CD4-positive, alpha-beta T cell treated with Interleukin-15 for 1 hour (primary cell): ENCODE measurements around the gene RIPOR3.
"Not testable (repeated sequence)": the region's sequence is repeated elsewhere in the genome, so short reads cannot be mapped to it uniquely, and the experiment has no call there.

Source experiments
- DNase-seq: peaks from one replicate; pipeline ENCODE4 v3.0.0-alpha.2; 2020

The RIPOR3 gene

DNA sequence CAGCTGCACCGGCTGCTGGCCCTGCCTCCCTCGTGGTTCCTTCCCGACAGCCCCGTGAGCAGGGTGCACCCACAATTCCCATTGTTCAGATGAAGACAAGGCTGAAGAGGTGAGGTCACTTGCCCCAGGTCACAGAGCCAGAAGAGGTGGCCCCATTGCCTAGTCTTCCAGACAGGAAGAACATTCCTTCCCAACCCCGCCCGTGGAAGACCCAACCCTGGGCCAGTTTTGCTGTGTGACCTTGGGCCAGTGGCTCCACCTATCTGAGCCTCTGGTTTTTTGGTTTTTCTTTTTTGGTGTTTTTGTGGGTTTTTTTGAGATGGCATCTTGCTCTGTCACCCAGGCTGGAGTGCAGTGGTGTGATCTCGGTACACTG lies 61.7 kb downstream of the RIPOR3 start:
- DNase-seq, result no peak

DNA sequence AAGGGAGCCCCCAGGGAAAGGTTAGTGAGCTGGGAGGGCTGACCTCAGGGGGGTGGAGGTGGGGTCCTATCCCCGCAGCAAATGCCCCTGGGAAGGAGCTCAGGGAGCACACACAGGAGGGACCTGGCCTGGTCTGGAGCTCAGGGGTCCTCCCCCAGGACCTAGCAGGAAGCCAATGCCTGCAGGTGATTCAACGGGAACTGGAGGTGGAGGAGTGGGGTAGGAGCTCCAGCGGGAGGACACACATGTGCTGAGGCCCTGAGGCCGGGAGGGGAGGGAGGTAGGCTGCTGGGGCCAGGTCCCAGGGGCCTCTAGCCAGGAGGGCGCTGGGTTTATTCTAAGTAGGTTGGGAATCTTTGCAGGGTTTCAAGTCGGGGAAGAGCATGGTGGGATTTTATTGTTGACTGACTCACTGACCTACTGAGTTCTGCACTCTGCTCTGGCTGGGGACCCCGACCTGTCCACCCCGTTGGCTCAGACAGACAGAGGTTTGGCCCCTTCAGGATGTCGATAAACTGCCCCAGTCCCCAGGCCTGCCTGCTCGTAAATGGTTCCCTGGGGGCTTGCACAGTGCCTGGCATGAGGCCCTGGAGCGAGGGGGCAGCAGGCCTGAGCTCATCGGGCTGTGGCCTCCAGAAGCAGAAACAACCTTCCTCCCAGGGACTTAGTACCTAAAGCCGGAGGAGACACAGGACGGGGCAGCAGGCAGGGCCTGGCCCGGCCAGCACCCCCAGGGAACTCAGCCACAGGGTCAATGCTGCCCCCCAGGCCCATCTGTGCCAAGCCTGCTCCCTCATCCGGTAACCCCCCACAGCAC lies 62.3 kb downstream of the RIPOR3 start:
- DNase-seq, result no peak

DNA sequence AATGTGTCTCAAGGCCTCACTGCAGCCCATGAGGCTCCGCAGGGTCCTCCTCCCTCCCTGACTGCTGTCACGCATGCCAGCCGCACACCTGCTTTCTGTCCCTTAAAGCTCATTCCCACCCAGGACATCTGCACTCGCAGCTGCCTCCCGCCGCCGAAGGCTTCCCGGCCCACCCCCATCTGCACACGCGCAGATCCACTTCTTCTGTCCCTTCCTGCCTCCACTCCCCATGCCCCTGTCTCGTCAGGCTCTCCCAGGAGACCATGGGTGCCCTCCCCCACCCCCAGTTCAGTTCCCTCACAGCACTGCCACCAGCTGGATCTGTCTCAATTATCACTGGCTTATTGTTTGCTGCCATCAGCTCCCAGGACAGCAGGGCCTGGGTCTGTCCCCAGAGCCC lies 63.0 kb downstream of the RIPOR3 start:
- no peak for DNase-seq

DNA sequence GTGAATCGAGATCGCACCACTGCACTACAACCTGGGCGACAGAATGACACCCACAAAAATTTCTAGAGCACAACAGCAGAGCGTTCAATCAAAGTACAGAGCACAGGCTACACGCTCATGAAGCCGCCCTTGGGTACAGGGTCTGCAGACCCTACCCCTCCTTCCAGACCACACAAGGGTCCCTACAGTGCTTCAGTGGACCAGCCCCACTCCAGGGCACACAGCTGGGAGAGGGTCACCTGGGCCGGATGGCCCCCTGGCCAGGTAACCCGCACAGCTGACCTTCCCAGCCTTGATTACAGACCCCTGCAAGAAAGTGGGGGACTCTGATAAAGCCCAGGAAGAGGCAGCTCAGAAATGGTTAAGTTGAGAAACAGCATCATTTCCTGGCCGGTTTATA lies 63.6 kb downstream of the RIPOR3 start:
- DNase-seq, result no peak

DNA sequence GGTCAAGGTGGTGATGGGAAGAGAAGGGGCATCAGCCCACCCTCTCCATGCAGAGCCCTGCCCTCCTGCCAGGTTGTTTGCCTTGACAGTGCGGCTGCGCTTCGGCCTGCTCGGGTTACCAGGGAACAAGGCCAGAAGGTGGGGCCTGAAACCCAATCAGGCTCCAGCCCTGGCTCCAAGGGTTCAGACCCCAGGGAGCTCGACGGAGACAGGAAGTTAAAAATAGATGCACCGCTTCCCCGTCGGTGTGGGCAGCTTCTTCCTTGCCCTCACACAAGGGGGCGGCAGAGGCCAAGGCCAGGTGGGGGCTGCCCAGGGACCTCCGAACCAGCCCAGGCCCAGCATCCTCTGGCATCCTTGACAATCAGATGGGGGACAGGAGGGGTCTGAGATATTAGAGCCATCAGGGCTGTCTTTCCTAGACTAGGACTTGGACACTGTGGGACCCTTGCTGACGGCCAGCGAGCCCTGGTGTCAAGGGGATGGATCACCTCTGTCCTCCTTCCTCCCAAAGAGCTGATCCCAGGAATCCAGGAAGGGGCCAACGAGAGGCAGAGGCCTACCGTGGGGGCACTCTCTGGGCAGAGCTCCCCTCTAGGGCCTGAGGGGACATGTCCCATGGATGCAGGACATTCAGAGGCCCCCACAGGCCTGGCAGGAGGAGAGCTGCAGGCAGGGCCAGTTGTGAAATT lies 65.2 kb downstream of the RIPOR3 start:
- no peak for DNase-seq

DNA sequence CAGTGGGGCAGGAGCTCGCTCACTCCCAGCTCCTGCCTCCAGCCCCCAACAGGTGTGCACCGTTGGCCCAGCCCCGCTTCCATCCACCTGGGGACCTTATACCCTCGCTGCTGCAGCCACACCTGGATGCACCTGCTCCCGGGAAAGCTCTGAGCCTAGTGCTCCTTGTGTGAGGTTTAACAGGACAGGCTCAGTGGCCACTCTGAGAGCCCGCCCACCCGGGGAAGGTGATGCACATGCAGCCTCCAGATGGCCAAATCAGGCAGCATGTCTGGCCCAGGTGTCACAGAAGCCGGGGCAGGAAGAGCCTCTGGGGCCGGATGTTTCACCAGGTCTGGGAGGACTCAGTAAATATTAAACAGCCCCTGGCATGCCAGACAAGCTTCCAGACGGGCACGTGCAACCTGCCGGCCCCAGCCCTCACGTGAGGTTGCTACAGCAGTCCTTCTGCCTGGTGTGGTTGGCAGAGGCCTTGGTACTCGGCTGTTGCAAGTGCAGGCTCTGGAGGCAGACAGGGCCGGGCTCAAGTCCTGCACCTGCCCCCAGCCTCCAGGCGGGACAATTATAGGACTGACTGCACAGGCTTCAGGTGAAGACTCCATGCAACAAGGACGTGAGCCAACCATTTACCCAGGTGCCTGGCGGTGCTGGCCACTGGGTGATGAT lies 66.9 kb downstream of the RIPOR3 start:
- no peak for DNase-seq

DNA sequence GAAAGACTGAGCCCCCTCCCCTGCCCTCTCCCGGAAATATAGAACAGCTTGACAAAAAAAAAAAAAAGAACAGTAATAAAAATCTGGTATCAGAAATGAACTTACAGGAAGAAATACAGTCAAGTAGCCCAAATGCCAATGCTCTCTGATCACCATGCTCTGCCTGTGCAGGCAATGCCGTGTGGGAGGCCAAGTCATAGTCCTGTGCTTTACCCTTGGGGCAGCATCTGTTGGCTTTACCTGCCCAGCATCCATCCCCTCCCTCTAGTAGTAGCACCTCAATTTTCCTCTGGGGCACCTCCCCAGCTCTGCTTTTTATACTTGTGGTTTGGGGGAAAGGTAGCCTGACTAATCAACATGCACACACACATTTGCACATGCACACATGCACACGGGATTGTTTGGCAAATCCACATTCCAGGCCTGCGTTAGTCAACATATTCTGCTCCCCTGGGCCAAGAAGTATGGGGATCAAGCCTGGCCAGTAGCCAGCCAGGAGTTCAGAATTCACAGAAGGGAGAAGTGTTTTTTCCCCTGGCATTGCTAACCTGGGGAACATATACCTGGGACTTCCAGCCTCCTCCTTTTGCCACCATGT lies 70.2 kb downstream of the RIPOR3 start:
- DNase-seq, result no peak

DNA sequence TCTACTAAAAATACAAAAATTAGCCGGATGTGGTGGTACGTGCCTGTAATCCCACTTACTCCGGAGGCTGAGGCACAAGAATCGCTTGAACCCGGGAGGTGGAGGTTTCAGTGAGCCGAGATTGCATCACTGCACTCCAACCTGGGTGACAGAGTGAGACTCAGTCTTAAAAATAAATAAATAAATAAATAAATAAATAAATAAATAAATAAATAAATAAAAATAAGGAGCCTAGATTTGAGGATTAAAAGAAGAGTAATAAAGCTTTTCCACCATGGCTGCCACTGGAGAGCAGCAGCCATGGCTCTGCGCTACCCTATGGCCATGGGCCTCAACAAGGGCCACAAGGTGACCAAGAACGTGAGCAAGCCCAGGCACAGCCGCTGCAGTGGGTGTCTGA lies 70.9 kb downstream of the RIPOR3 start:
- not testable (repeated sequence) for DNase-seq

DNA sequence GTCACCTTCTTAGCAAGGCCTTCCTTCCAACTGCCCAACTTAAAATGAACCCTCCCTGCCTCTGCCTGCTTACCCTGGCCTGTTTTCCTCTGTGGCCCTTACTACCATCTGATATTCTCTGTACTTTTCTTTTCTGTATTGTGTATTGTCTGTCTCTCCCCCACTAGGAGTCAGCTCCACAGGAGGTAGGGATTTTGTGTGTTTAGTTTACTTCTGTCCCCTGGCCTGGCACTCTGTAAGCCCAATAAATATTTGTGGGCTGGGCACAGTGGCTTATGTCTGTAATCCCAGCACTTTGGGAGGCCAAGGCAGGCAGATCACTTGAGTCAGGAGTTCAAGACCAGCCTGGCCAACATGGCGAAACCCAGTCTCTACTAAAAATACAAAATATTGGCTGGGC lies 72.8 kb downstream of the RIPOR3 start:
- DNase-seq, result no peak

DNA sequence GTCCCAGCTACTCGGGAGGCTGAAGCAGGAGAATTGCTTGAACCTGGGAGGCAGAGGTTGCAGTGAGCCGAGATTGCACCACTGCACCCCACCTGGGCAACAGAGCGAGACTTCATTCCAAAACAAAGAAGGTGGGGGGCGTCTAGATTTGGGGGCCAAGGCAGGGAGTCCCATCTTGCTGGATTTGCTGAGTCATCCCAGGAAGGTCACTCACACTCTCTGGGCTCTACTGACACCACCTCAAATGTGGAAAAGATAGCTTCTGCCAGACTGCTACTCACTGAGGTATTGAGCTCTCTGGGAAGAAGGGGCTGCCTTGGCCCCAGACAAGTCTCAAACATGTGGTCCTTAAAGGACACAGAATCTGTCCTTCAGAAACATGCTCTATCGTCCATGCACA lies 74.3 kb downstream of the RIPOR3 start:
- DNase-seq, result no peak

DNA sequence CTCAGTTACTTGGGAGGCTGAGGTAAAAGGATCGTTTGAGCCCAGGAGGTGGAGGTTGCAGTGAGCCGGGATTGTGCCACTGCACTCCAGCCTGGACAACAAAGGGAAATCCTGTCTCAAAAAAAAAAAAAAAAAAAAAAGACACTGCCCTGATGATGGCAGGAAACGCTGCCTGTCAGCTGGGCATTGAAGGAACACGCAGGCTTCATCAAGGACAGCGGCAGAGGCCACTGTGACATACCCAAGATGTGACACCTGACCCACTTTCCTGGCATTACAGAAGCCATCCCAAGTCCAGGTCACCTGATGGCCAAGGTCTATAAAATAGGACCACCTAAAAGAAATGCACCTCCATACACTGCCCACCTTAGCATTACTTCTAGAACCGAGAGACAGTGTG lies 75.9 kb downstream of the RIPOR3 start:
- DNase-seq, result no peak

DNA sequence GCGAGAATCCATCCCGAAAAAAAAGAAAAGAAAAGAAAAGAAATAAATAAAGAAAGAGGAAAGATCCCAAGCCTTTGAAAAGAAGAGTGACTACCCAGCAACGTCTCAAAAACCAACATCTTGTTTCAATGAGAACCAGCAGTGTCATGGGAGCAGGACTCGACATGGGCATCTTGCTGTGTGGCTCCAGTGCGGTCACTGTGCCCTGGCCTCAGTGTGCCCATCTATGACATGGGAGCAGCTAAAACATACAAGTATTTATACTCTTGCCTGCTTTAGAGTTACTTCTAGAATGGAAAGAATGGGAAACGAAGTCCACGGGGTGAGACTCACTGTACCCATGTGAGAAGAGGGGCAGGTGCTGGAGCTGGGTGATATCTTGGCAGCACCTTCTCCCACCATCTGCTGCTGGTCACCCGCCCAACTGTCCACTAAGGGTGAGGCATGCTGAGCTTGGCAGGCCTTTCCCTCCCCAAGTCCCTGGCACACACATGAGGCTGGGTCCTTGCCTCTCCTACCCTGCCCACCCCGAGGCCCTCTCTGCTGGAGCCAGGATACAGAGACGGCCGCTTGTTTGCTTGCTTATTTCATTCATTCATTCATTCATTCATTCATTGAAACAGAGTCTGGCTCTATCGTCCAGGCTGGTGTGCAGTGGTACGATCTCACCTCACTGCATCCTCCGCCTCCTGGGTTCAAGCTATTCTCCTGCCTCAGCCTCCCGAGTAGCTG lies 77.7 kb downstream of the RIPOR3 start:
- no peak for DNase-seq

DNA sequence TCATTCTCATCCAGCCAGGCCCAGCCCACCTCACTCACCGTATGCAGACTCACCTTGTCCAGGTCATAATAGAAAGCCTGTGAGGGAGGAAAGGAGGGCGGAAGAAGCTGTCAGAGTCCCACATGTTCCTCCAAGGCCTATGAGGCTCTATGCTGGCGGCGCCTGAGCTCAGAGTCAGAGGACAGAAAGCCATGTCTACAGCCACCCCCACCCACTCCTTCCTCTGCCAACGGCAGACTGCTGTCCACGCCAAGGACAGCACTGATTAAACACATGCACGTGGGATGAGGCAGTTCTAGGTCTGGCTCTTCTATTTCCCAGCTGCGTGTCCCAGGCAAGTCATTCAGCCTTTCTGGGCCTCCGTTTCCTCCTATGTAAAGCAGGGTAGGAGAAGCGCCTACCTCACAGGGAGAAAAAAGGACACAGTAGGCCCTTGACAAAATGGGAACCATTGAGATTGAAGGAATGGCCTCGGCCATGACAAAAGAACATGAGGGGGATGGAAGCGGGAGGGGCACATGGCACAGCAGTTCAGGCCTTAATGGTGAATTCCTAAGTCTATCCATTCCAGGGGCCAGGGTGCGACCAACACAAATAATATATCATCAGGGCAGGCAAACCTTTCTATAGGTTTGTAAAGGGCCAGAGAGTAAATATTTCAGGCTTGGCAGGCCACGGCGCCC lies 80.1 kb downstream of the RIPOR3 start:
- no peak for DNase-seq

DNA sequence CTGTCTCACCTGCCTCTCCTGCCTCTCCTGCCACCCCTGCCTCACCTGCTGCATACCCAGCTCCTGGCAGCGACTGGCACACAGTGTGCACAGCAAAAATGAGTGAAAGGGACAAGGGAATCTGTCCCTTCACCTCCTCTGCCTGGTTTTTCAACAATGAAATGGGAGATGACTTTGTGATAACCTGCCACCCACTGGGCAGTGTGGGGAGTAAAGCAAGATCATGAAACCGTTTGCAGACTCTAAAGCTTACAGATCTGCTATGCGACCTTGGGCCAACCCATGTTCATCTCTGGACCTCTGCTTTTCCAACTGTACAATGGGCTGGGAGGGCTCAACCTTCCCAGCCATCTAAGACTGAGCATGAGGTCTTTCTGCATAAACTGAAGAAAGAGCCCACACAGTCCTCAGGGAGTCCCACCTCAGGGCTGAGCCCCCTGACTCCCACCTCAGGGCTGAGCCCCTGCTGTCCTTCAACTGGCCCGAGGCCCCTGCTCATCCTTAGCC lies 81.1 kb downstream of the RIPOR3 start:
- DNase-seq, result no peak

DNA sequence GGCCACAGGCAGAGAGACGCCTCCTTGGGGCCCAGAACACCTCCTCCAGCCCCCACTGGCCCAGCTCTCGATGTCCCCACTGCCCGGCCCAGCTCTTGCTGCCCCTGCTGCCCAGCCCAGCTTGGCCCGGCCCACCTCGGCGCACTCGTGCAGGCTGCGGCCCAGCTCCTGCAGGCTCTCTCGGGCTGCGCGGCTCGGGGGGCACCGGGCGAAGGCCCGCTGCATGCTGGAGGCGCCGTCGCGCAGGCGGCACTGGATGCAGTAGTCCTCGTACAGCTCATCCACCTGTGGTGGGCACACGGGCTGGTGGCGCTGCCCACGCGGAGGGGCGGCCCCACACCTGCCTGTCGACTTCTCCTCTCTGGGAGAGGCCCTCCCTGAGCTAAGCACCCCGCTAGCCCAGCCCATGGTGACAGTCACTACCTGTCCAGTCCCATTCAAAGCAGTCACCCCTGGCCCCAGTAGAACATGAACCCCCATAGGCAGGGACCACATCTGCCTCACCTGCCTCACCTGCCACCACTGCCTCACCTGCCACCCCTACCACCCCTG lies 81.8 kb downstream of the RIPOR3 start:
- no peak for DNase-seq

DNA sequence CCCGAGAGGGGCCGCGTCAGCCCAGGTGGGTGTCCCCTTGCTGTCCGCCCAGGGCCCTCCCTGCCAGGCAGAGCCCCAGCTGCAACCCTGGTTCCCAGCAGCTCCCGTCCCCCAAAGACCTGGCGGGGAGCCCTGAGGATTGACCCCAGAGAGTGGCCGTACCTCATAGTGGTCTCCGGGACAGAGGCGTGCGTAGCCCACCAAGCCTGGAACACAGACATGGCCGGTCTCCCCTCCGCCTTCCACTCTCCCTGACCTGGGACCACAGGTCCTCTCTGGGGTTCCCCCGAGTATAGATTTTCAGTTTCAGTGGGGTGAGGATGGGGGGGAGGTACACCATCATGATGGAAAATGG lies 82.6 kb downstream of the RIPOR3 start:
- DNase-seq, result no peak

DNA sequence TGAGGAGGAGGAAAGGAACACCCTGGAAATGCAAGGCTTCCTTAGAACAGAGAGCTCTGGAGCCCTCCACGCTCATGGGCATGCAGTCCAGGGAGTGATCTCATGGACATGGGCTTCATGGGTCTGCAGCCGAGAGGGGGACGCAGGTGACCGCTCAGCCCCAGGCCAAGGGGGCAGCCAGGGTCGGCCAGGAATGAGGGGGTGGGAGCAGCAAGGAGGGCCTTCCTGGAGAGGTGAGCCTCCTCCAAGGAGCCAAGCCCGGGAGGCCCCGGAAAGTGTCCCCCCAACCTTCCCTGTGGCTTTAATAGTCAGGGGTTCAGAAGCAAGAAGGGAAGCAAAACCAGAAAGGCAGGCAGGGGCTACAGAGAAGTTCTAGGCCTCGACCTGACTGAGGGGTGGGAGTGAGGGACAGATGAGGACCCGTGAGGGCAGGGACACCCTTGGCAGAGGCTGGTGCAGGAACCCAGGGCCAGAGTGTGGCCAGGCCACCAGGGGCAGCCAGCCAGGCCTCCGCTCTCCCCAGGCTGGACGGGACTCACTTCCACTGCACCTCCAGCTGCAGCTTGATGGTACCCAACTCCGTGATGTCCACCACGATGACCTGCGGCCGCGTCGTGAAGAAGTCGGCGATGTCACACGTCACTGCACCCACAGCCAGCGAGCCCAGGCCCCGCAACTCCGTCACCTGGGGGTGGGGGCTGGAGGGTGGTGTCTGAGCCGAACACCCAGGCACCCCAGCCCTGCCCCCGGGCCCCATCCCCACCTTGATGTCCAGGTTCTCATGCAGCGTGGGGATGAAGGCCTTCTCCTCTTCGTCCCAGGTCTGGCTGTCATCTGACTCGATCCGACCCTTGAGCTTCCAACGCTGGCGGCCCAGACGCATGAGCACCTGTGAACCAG lies 83.2 kb downstream of the RIPOR3 start:
- no peak for DNase-seq

DNA sequence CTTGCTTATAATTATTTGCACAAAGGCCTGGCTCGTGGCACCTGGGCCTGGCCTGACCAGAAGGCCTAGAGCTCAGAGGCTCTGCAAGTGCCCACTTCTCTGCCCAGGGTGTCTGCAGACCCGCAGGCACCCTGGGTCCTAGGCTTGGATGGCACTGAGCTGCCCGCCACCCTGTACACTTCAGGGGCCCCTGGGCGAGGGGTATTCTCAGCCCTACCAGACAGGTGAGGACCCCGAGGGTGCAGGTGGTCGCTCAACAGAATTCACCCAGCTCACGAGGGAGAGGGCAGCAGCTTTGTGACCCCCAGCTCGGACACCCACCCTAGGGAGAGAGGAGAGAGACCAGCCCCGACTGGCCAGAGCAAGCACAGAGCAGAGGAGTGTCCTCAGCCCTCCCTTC lies 83.9 kb downstream of the RIPOR3 start:
- no peak for DNase-seq

DNA sequence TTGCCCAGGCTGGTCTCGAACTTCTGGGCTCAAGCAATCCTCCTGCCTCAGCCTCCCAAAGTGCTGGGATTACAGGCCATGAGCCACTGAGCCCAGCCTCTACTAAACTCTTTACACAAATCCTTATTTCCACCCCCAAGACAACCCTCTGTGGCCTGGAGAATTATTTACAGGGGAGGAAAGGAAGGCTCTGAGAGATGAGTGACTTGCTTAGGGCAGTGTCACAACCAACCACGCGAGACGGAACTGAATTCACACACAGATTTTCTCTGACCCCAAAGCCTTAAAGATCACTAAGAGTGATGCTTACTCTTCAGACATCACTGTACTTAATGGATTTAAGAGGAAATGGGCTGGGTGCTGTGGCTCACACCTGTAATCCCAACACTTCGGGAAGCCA lies 86.2 kb downstream of the RIPOR3 start:
- DNase-seq, result no peak

DNA sequence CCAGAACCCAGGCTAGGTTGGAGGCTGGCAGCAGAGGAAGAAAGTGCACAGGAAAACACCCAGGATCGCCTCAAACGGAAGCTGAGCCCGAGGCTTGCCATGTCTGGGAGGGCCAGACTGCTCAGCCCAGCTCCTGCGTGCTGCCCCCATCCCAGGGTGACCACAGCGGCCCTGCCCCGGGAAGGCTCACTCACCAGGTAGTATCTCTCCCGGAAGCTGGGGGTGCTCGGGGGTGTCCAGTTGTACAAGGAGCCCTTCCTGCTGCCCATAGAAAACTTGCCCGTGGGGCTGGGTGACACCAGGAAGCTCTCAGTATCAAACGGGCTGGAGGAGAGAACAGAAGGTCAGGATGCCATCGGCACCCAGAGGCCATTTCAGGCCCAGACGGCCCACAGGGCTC lies 86.9 kb downstream of the RIPOR3 start:
- no peak for DNase-seq
